IMR-90 (cell line): ENCODE data around the gene RELL1.

Source experiments
- CEBPB ChIP-seq: IDR thresholded peaks from 2 replicates; pipeline ENCODE4 v1.6.1; 2012; ENCODE audit warnings: low read depth, low read length, improper control_type of control experiment
- CTCF ChIP-seq: conservative IDR thresholded peaks from 2 replicates; pipeline ENCODE4 v1.5.1; 2012; ENCODE audit warnings: mild to moderate bottlenecking, low read depth, low read length, improper control_type of control experiment
- MXI1 ChIP-seq: IDR thresholded peaks from 2 replicates; pipeline ENCODE4 v1.6.1; 2012; ENCODE audit warnings: low read depth, mild to moderate bottlenecking, low read length, moderate library complexity, borderline replicate concordance

- TF ChIP-seq CTCF (no peak), MXI1 (no peak), CEBPB (no peak)
These were observed 44.8 kb downstream of the RELL1 start for GRCh38 chr4:37641352-37641751.
